ENCODE measurements around the gene BTBD17.

Gene BTBD17

DNA sequence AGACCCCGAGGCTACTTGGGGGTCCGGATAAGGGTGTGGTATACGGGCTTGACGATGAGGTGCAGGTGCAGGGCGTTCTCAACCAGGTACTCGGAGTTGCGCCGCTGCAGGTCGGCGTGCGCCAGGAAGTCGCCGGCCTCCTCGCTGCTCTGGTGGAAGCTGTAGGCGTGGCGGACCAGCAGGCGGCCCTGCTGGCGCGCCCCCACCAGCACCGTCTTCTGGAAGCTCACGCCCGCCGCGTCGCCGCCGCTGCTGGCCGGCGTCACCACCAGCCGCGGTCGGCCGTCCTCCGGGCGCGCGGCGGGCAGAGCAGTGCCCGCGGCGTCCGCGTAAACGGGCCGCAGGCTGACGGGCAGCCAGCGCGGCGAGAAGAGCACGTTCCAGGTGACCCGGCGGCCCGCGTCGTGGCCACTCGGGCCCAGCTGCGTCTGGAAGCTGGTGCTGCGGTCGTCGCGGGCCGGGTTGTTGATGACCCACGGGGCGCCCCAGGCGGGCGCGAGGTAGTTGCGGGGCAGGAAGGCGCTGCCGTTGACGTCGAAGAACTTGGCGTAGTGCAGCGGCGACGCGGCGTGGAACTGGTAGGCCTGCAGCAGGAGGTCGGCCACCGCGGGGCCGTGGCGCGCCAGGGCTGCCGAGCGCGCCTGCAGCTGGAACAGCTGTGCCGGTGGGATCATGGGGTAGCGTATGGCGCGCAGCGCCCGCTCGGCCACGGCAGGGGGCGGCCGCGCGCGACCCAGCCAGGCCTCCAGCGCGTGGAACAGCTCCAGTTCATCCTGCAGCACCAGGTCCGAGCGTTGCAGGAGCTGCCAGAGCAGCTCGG is 4.8 kb downstream of the BTBD17 start:
- DNase-seq: no peak

- DNase-seq: no peak
Observed at GRCh38 chr17:74355065-74355464, 6.6 kb downstream of the BTBD17 start.

DNA sequence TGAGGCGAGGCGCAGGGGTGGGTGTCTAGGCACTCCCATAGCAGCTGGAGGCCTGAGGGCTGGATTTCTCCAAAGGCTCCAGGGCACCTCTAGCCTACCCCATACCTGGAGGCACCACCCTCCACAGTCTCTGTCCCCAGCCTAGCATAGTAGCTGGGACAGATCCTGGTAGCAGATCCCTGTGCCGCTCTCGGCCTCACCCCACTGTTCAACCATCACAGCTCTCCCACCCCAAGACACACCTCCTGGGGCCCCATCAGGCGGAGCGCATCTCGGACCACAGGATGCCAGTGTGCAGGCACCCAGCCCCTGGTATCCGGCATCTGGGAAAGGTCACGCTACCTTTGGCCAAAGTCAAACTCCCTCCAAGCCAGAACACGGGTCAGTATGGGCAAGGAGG is 7.1 kb downstream of the BTBD17 start:
- no peak for DNase-seq

GRCh38 chr17:74354123-74354522 is 7.5 kb downstream of the BTBD17 start:
- DNase-seq: peak; percentile 29

DNA sequence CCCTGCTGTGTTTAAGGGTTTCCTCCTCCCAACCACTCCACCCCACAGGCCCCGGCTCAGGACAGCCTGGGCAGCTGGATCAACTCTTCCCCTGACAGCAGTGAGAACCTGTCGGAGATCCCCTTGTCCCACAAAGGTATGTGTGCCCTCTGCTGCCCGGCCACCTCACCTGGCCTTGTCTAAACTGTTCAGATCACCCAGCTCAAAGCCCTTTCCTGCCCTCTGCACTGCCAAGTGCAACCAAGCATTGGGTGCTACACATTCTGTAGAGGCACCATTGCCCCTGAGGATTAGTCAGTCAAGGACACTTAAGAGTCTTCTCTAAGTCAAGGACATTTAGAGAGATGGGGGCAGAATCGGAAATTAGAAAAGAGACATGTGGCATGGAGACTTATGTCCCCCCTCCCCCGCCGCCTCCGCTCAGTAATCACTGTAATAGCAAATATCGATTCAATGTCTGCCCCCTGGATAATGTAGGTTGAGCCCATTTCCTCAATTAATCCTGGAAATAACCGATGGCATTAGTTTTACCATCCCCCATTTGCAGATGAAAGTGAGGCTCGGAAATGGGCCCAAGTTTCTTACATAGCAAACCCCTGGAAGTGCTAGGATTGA is 8.1 kb downstream of the BTBD17 start:
- DNase-seq: no peak

DNA sequence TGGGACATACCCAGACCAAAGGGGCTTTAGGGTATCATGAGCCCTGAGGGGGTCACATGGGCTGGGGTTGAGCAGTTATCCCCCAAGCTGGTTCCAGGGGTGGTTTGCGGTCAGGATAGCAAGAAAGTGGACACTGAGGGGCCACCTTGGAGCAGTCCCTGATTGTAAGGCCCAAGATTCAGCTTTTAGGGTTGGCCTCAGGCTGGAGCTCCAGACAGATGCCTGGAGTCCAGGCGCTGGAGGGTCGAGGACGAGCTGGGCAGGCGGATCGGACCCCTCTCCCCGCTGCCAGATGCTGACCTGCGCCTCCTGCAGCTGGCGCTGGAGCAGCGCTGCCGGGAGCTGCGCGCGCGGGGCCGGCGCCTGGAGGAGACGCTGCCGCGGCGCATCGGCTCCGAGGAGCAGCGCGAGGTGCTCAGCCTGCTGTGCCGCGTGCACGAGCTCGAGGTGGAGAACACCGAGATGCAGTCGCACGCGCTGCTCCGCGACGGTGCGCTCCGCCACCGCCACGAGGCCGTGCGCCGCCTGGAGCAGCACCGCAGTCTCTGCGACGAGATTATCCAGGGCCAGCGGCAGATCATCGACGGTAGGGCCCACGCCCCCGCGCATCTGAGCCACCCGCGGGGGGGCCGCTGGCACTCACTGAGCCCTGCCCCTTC is 10.0 kb downstream of the BTBD17 start:
- DNase-seq: no peak

DNA sequence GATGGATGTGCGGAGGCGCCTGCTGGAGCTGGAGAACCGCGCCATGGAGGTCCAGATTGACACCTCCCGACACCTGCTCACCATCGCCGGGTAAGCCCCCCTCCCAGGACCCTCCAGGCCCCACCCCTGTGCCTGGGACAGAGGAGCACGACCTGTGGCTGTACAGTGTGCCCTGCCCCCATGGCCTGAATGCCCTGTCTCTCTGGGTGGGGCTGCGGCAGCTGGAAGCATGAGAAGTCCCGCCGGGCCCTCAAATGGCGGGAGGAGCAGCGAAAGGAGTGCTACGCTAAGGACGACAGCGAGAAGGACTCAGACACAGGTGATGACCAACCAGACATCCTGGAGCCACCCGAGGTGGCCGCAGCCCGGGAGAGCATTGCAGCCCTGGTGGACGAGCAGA is 11.2 kb downstream of the BTBD17 start:
- DNase-seq: no peak

DNA sequence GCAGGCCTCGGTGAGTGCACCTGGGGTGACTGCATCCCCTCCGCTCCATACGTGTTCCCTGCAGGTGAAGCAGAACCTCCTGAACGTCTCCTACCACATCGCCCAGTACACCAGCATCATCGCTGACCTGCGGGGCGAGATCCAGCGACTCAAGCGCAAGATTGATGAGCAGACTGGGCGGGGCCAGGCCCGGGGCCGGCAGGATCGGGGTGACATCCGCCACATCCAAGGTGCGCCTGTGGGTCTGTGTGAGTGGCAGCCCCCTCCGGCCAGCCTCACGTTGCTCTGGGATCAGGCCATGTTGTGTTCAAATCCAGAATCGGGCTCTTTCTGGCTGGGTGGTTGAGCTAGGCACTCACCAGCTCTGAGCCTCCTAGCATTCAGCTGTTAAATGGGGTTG is 12.5 kb downstream of the BTBD17 start:
- no peak for DNase-seq

GRCh38 chr17:74347646-74348045 is 14.0 kb downstream of the BTBD17 start:
- DNase-seq: no peak

DNA sequence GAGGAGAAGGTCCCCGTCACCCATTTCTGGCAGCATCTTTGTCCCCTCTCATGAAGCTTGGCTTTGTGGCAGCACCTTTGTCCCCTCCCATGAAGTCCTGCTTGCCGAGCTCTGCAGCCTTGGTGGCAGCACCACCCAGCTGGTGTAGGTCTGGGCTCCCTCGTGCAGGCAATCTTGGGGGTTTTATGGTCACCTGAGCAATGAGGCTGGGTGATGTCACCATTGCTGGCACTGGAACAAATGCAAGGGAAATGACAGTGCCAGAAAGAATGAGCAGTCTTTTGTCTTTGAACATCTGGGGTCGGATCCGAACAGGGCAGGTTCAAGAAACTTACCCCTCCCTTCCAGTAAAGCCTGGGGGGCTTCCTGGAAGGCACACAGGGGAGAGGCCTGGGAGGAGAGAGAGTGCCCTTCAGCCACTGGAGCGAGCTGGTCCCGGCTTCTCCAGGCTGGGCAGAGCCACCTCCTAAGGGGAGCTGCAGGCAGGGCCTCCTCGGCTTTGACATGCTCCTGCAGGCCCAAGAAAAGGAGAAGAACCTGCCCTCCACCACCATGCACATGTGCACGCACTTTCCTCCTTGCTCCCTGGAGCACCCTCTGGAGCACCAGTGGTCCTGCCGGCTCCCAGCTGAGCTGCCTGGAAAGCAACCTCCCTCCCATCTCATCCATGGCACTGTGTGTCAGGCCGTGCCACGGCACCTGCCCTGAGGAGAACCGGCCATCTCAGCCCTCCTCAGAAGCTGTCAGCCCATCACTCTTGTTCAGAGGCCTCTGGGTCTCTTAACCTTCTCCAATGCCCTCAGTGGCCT is 16.0 kb downstream of the BTBD17 start:
- DNase-seq: no peak

- DNase-seq: no peak
Observed at GRCh38 chr17:74344658-74345057, 17.0 kb downstream of the BTBD17 start.

GRCh38 chr17:74343526-74344284 is 18.0 kb downstream of the BTBD17 start:
- no peak for DNase-seq

GRCh38 chr17:74343121-74343520 is 18.5 kb downstream of the BTBD17 start:
- no peak for DNase-seq

- DNase-seq: no peak
Observed at GRCh38 chr17:74342224-74342623, 19.4 kb downstream of the BTBD17 start.

GRCh38 chr17:74340470-74341023 is 21.1 kb downstream of the BTBD17 start:
- DNase-seq: no peak

GRCh38 chr17:74339537-74340195 is 22.0 kb downstream of the BTBD17 start:
- DNase-seq: no peak

GRCh38 chr17:74337834-74338500 is 23.7 kb downstream of the BTBD17 start:
- no peak for DNase-seq

DNA sequence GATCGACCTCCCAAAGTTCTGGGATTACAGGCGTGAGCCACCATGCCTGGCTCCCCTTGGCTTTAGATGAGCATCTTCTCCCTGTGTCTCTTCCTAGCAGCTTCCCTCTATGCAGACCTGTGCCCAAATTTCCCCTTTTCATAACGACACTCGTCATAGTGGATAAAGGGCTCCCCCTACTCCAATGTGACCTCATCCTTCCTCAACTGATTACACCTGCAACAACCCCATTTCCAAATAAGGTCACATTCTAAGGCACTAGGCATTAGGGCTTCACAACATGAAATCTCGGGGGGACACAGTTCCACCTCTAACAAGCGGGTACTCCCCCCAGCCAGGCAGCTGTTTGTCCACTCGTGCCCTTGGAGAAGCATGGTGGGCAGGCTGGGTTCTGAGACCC is 25.4 kb downstream of the BTBD17 start:
- no peak for DNase-seq

DNA sequence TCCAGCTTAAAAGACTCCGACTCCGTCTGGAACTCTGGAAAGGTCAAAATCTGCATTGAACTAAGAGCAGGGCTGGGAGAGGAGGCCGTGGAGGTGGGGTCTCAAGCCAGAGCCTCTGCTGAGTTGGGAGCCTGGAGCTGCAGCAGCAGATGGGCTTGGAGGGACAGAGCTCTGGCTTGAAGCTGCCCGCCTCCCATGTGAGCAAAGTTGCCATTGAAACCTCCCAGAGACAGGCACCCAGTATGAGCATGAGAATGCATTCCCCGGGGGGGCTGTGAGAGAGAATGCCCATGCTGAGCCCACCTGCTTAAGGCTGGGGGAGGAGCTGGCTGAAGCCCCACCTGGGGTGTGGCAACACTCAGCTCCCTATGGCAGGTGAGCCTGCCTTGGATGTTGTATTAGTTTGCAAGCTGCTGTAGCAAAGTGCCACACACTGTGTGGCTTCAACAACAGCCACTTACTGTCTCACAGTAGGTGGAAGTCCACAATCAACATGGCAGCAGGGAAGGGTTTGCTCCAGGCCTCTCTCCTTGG is 26.1 kb downstream of the BTBD17 start:
- DNase-seq: no peak

DNA sequence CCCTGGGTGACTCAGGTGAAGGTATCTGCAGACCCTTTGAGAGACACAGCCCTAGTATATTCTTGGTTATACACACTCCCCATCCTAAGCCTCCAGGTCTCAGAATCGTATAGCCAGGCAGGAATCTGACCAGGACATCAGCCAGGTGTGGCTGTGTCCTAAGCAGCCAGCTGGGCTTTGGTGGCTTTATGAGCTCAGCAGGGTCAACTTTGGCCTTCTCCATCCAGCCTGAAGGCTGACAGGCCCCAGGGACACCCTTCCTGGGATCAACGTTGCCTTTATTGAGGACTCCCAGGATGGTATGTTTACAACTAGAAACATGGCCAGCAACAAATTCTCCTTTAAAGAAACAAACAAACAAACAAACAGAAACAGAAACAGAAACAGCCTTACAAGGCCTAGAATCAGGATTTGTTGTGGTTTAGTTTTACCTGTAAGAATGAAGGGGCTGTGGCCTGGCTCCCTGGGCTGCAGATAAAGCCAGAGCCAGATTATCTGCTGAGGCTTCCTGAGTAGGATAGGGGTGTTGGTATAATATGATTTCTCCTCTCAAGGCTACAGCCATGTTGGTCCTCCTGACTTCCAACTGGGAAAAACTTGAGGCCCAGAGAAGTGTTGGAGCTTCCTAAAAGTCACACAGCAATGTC is 27.2 kb downstream of the BTBD17 start:
- no peak for DNase-seq

All from activated CD8-positive, alpha-beta memory T cell treated with anti-CD3 and anti-CD28 coated beads, Interleukin-2, amount 50 U/mL, for 4 hours (primary cell).